Endothelial cell of umbilical vein (primary cell): ENCODE measurements around the gene MAGEC3. TPM values are rescaled to one million over a fixed set of nuclear protein-coding genes. Genes with fewer than 3 reads are reported as not detected.

Experiments used
- BruUV-seq: library from RNA; stranded (reverse); fragments of 400-500 nt; replicated peaks from 2 replicates; lab custom pipeline; 2021; lab: Mats Ljungman, UMichigan
- CTCF ChIA-PET: fragments of 300-600, 350-600 bp; sonication (Branson Sonifier 250); formaldehyde crosslinking; loops from one replicate; lab custom pipeline; 2021; ENCODE audit warnings: antibody characterized with exemption, inconsistent platforms; lab: Charles Lee
- POLR2A ChIA-PET: fragments of 300-600, 350-600 bp; sonication (Branson Sonifier 250); formaldehyde crosslinking; loops from one replicate; lab custom pipeline; 2021; ENCODE audit warnings: antibody characterized with exemption, inconsistent platforms; lab: Charles Lee
- DNase-seq: peaks from one replicate; pipeline ENCODE4 v3.0.0-alpha.2; 2011; ENCODE audit warnings: low read depth, low spot score
- FAIRE-seq: peaks from 2 replicates; lab custom pipeline; 2011; peaks lifted over from hg19 to GRCh38; lab: Jason Lieb, UNC
- H2AFZ ChIP-seq: 2 replicates; pipeline ENCODE4 v1.6.0; 2012; ENCODE audit warnings: low read depth, low read length, control low read depth, inconsistent platforms
- H3K27ac ChIP-seq: 2 replicates; pipeline ENCODE4 v1.5.1; 2011; ENCODE audit warnings: low read depth, mild to moderate bottlenecking, control low read depth, low read length, moderate library complexity; ENCODE audit not compliant: insufficient read depth
- H3K27me3 ChIP-seq, 2 experiments: 2 replicates each; pipeline versions ENCODE4 v1.6.0 to v1.6.1; 2011; ENCODE audit warnings: low read length in 2 of 2, mixed read lengths in 1 of 2; ENCODE audit not compliant: control insufficient read depth in 2 of 2, insufficient read depth in 2 of 2
- H3K36me3 ChIP-seq, 2 experiments: 2 replicates in 1 of 2; 3 replicates in 1 of 2; pipeline ENCODE4 v1.5.1; 2011; ENCODE audit warnings: low read length in 2 of 2, mild to moderate bottlenecking in 1 of 2, moderate library complexity in 1 of 2; ENCODE audit not compliant: control insufficient read depth in 2 of 2, insufficient read depth in 2 of 2; ENCODE audit errors: extremely low read depth in 1 of 2
- H3K4me1 ChIP-seq: 3 replicates; pipeline ENCODE4 v1.5.1; 2011; ENCODE audit warnings: mild to moderate bottlenecking, low read length; ENCODE audit not compliant: control insufficient read depth, insufficient read depth; ENCODE audit errors: extremely low read depth
- H3K4me2 ChIP-seq: 2 replicates; pipeline ENCODE4 v1.6.1; 2011; ENCODE audit warnings: low read length, control low read depth, mixed read lengths; ENCODE audit not compliant: insufficient read depth
- H3K4me3 ChIP-seq, 3 experiments: fragments of 200-600 bp in 1 of 3; sonication (generic), shearing (Covaris generic) in 1 of 3; replicated peaks in 1 of 3; 2 replicates each; pipeline ENCODE4 v1.5.1; 2011 to 2016; ENCODE audit warnings: control low read depth in 3 of 3, low read length in 3 of 3, mild to moderate bottlenecking in 2 of 3, inconsistent platforms in 1 of 3, low read depth in 1 of 3, moderate library complexity in 1 of 3; ENCODE audit not compliant: insufficient read depth in 1 of 3
- H3K79me2 ChIP-seq: 2 replicates; pipeline ENCODE4 v1.6.0; 2012; ENCODE audit warnings: low read length, inconsistent platforms; ENCODE audit not compliant: control insufficient read depth, insufficient read depth
- H3K9ac ChIP-seq: replicated peaks from 2 replicates; pipeline ENCODE3; 2011; ENCODE audit warnings: low read length, control low read depth; ENCODE audit not compliant: insufficient read depth; ENCODE audit errors: extremely low read depth
- H3K9me1 ChIP-seq: replicated peaks from 3 replicates; pipeline ENCODE4 v1.6.0; 2011; ENCODE audit warnings: mild to moderate bottlenecking, low read length; ENCODE audit not compliant: control insufficient read depth, insufficient read depth; ENCODE audit errors: extremely low read depth
- H3K9me3 ChIP-seq: replicated peaks from 2 replicates; pipeline ENCODE4 v1.5.1; 2012; ENCODE audit warnings: low read length, inconsistent platforms; ENCODE audit not compliant: control insufficient read depth, insufficient read depth
- H4K20me1 ChIP-seq: replicated peaks from 2 replicates; pipeline ENCODE3; 2011; ENCODE audit warnings: mild to moderate bottlenecking, low read length; ENCODE audit not compliant: control insufficient read depth, insufficient read depth; ENCODE audit errors: extremely low read depth
- CTCF ChIP-seq, 2 donors: IDR thresholded peaks; 1 replicate in 1 of 2; 2 replicates in 1 of 2; pipeline ENCODE4 v1.5.1; 2011; ENCODE audit warnings: low read length in 2 of 2, mild to moderate bottlenecking in 2 of 2, moderate library complexity in 2 of 2, control low read depth in 1 of 2, inconsistent platforms in 1 of 2, low read depth in 1 of 2; ENCODE audit not compliant: insufficient read depth in 1 of 2; ENCODE audit errors: extremely low read depth in 1 of 2
- EZH2 ChIP-seq: IDR thresholded peaks from 2 replicates; pipeline ENCODE4 v1.6.1; 2012; ENCODE audit warnings: borderline replicate concordance, low read depth, mild to moderate bottlenecking, moderate library complexity, low read length, inconsistent platforms; ENCODE audit not compliant: severe bottlenecking
- FOS ChIP-seq: IDR thresholded peaks from 2 replicates; pipeline ENCODE4 v1.6.1; 2011; ENCODE audit warnings: mild to moderate bottlenecking, low read length, moderate library complexity, borderline replicate concordance; ENCODE audit not compliant: insufficient read depth
- GATA2 ChIP-seq: IDR thresholded peaks from 2 replicates; pipeline ENCODE4 v1.7.0; 2011; ENCODE audit warnings: low read depth, mild to moderate bottlenecking, moderate library complexity, mixed read lengths, low read length; ENCODE audit not compliant: insufficient read length, insufficient read depth
- JUN ChIP-seq: IDR thresholded peaks from 2 replicates; pipeline ENCODE4 v1.6.1; 2011; ENCODE audit warnings: borderline replicate concordance, low read depth; ENCODE audit not compliant: insufficient read length, insufficient read depth
- MYC ChIP-seq: IDR thresholded peaks from one replicate; pipeline ENCODE4 v1.6.1; 2011; ENCODE audit warnings: mild to moderate bottlenecking, low read depth, low read length
- POLR2AphosphoS5 ChIP-seq: IDR thresholded peaks from 2 replicates; pipeline ENCODE4 v1.6.1; 2012; ENCODE audit warnings: low read depth, mild to moderate bottlenecking, control low read depth, low read length, moderate library complexity; ENCODE audit not compliant: insufficient read depth
- dilution Hi-C: fragments of 300-500 bp; cut with MboI; formaldehyde crosslinking; loops from one replicate; pipeline ENCODE4 v1.15.0; 2019; ENCODE audit warnings: low sequenced_read_pairs; ENCODE audit not compliant: extremely low pct_ligation_motif_present
- intact Hi-C: fragments of 100-400 bp; cut with micrococcal nuclease; formaldehyde crosslinking; loops from one replicate; pipeline ENCODE4 v1.10.0; 2022
- polyA plus RNA-seq, 4 experiments: library from polyadenylated mRNA; depleted of rRNA in 3 of 4; stranded (reverse) in 3 of 4; unstranded in 1 of 4; fragments of >200 nt; gene quantifications; 2 replicates each; pipeline versions ENCODE4 v1.2.1 to v1.2.3, GENCODE V29; 2011 to 2012; ENCODE audit warnings: missing spikeins in 1 of 4
- total RNA-seq: library from RNA; stranded (reverse); gene quantifications from 2 replicates; pipeline ENCODE4 v1.2.3, GENCODE V29; 2021

MAGEC3 gene
- total and polyA plus RNA-seq, 2 donors (not counting 3 experiments of a cell fraction or from before 2014, with no cell fraction given), result 0.07 TPM; not detected in 1

GRCh38 chrX:141935645-141936044, 97.5 kb downstream of the MAGEC3 start:
- Histone ChIP-seq H3K27me3 (no peaks in the 10 kb centered on the region), H3K9me1 (no peaks in the 10 kb centered on the region), H3K27ac (no peak overlapping the region), H3K9me3 (no peaks in the 10 kb centered on the region), H3K79me2 (no peaks in the 10 kb centered on the region), H3K4me1 (no peaks in the 10 kb centered on the region), H3K4me3 (no peak overlapping the region), H3K4me2 (no peak overlapping the region), H3K9ac (no peak overlapping the region), H3K36me3 (no peaks in the 10 kb centered on the region), H2AFZ (no peak overlapping the region), H4K20me1 (no peaks in the 10 kb centered on the region)
- CTCF ChIA-PET, result interaction anchor here (1.0 kb wide), 1 partner anchor 1017 kb away, joined by 4 read pairs; no protein-coding TSS in a partner anchor
- POLR2A ChIA-PET, result no interaction called here
- DNase-seq (no peak), FAIRE-seq (no peak)
- intact Hi-C loops (no loop called here), dilution Hi-C loops (no loop called here)
- no peak for TF ChIP-seq JUN
- TF ChIP-seq MYC, result no peak
- no peak for TF ChIP-seq FOS
- TF ChIP-seq GATA2, result no peak
- no peak for TF ChIP-seq CTCF (IDR thresholded peaks at IDR 0.05; ENCODE audit: extremely low read depth in 1 of 2, insufficient read depth in 1 of 2, low read depth in 1 of 2, low read length in 2 of 2)
- no peak for TF ChIP-seq POLR2AphosphoS5
- TF ChIP-seq EZH2, result no peak
- BruUV-seq, result no TSS peak
